Endothelial cell of umbilical vein (primary cell): ENCODE measurements around the gene UBB. TPM values are rescaled to one million over a fixed set of nuclear protein-coding genes. Genes with fewer than 3 reads are reported as not detected.

ENCODE experiments used
- BruUV-seq: library from RNA; stranded (reverse); fragments of 400-500 nt; replicated peaks from 2 replicates; lab custom pipeline; 2021; lab: Mats Ljungman, UMichigan
- CTCF ChIA-PET: fragments of 300-600, 350-600 bp; sonication (Branson Sonifier 250); formaldehyde crosslinking; loops from one replicate; lab custom pipeline; 2021; ENCODE audit warnings: antibody characterized with exemption, inconsistent platforms; lab: Charles Lee
- POLR2A ChIA-PET: fragments of 300-600, 350-600 bp; sonication (Branson Sonifier 250); formaldehyde crosslinking; loops from one replicate; lab custom pipeline; 2021; ENCODE audit warnings: antibody characterized with exemption, inconsistent platforms; lab: Charles Lee
- DNase-seq: peaks from one replicate; pipeline ENCODE4 v3.0.0-alpha.2; 2011; ENCODE audit warnings: low read depth, low spot score
- FAIRE-seq: peaks from 2 replicates; lab custom pipeline; 2011; peaks lifted over from hg19 to GRCh38; lab: Jason Lieb, UNC
- H2AFZ ChIP-seq: 2 replicates; pipeline ENCODE4 v1.6.0; 2012; ENCODE audit warnings: low read depth, low read length, control low read depth, inconsistent platforms
- H3K27ac ChIP-seq: 2 replicates; pipeline ENCODE4 v1.5.1; 2011; ENCODE audit warnings: low read depth, mild to moderate bottlenecking, control low read depth, low read length, moderate library complexity; ENCODE audit not compliant: insufficient read depth
- H3K27me3 ChIP-seq, 2 experiments: 2 replicates each; pipeline versions ENCODE4 v1.6.0 to v1.6.1; 2011; ENCODE audit warnings: low read length in 2 of 2, mixed read lengths in 1 of 2; ENCODE audit not compliant: control insufficient read depth in 2 of 2, insufficient read depth in 2 of 2
- H3K36me3 ChIP-seq, 2 experiments: 2 replicates in 1 of 2; 3 replicates in 1 of 2; pipeline ENCODE4 v1.5.1; 2011; ENCODE audit warnings: low read length in 2 of 2, mild to moderate bottlenecking in 1 of 2, moderate library complexity in 1 of 2; ENCODE audit not compliant: control insufficient read depth in 2 of 2, insufficient read depth in 2 of 2; ENCODE audit errors: extremely low read depth in 1 of 2
- H3K4me1 ChIP-seq: 3 replicates; pipeline ENCODE4 v1.5.1; 2011; ENCODE audit warnings: mild to moderate bottlenecking, low read length; ENCODE audit not compliant: control insufficient read depth, insufficient read depth; ENCODE audit errors: extremely low read depth
- H3K4me2 ChIP-seq: 2 replicates; pipeline ENCODE4 v1.6.1; 2011; ENCODE audit warnings: low read length, control low read depth, mixed read lengths; ENCODE audit not compliant: insufficient read depth
- H3K4me3 ChIP-seq, 3 experiments: fragments of 200-600 bp in 1 of 3; sonication (generic), shearing (Covaris generic) in 1 of 3; replicated peaks in 1 of 3; 2 replicates each; pipeline ENCODE4 v1.5.1; 2011 to 2016; ENCODE audit warnings: control low read depth in 3 of 3, low read length in 3 of 3, mild to moderate bottlenecking in 2 of 3, inconsistent platforms in 1 of 3, low read depth in 1 of 3, moderate library complexity in 1 of 3; ENCODE audit not compliant: insufficient read depth in 1 of 3
- H3K79me2 ChIP-seq: 2 replicates; pipeline ENCODE4 v1.6.0; 2012; ENCODE audit warnings: low read length, inconsistent platforms; ENCODE audit not compliant: control insufficient read depth, insufficient read depth
- H3K9ac ChIP-seq: replicated peaks from 2 replicates; pipeline ENCODE3; 2011; ENCODE audit warnings: low read length, control low read depth; ENCODE audit not compliant: insufficient read depth; ENCODE audit errors: extremely low read depth
- H3K9me1 ChIP-seq: replicated peaks from 3 replicates; pipeline ENCODE4 v1.6.0; 2011; ENCODE audit warnings: mild to moderate bottlenecking, low read length; ENCODE audit not compliant: control insufficient read depth, insufficient read depth; ENCODE audit errors: extremely low read depth
- H3K9me3 ChIP-seq: replicated peaks from 2 replicates; pipeline ENCODE4 v1.5.1; 2012; ENCODE audit warnings: low read length, inconsistent platforms; ENCODE audit not compliant: control insufficient read depth, insufficient read depth
- H4K20me1 ChIP-seq: replicated peaks from 2 replicates; pipeline ENCODE3; 2011; ENCODE audit warnings: mild to moderate bottlenecking, low read length; ENCODE audit not compliant: control insufficient read depth, insufficient read depth; ENCODE audit errors: extremely low read depth
- CTCF ChIP-seq, 2 donors: IDR thresholded peaks; 1 replicate in 1 of 2; 2 replicates in 1 of 2; pipeline ENCODE4 v1.5.1; 2011; ENCODE audit warnings: low read length in 2 of 2, mild to moderate bottlenecking in 2 of 2, moderate library complexity in 2 of 2, control low read depth in 1 of 2, inconsistent platforms in 1 of 2, low read depth in 1 of 2; ENCODE audit not compliant: insufficient read depth in 1 of 2; ENCODE audit errors: extremely low read depth in 1 of 2
- EZH2 ChIP-seq: IDR thresholded peaks from 2 replicates; pipeline ENCODE4 v1.6.1; 2012; ENCODE audit warnings: borderline replicate concordance, low read depth, mild to moderate bottlenecking, moderate library complexity, low read length, inconsistent platforms; ENCODE audit not compliant: severe bottlenecking
- FOS ChIP-seq: IDR thresholded peaks from 2 replicates; pipeline ENCODE4 v1.6.1; 2011; ENCODE audit warnings: mild to moderate bottlenecking, low read length, moderate library complexity, borderline replicate concordance; ENCODE audit not compliant: insufficient read depth
- GATA2 ChIP-seq: IDR thresholded peaks from 2 replicates; pipeline ENCODE4 v1.7.0; 2011; ENCODE audit warnings: low read depth, mild to moderate bottlenecking, moderate library complexity, mixed read lengths, low read length; ENCODE audit not compliant: insufficient read length, insufficient read depth
- JUN ChIP-seq: IDR thresholded peaks from 2 replicates; pipeline ENCODE4 v1.6.1; 2011; ENCODE audit warnings: borderline replicate concordance, low read depth; ENCODE audit not compliant: insufficient read length, insufficient read depth
- MAX ChIP-seq: IDR thresholded peaks from 2 replicates; pipeline ENCODE4 v1.6.1; 2011; ENCODE audit not compliant: insufficient read depth, insufficient read length
- MYC ChIP-seq: IDR thresholded peaks from one replicate; pipeline ENCODE4 v1.6.1; 2011; ENCODE audit warnings: mild to moderate bottlenecking, low read depth, low read length
- POLR2A ChIP-seq: IDR thresholded peaks from 2 replicates; pipeline ENCODE4 v1.6.1; 2012; ENCODE audit warnings: low read depth, mild to moderate bottlenecking, control low read depth, low read length
- POLR2AphosphoS5 ChIP-seq: IDR thresholded peaks from 2 replicates; pipeline ENCODE4 v1.6.1; 2012; ENCODE audit warnings: low read depth, mild to moderate bottlenecking, control low read depth, low read length, moderate library complexity; ENCODE audit not compliant: insufficient read depth
- dilution Hi-C: fragments of 300-500 bp; cut with MboI; formaldehyde crosslinking; loops from one replicate; pipeline ENCODE4 v1.15.0; 2019; ENCODE audit warnings: low sequenced_read_pairs; ENCODE audit not compliant: extremely low pct_ligation_motif_present
- intact Hi-C: fragments of 100-400 bp; cut with micrococcal nuclease; formaldehyde crosslinking; loops from one replicate; pipeline ENCODE4 v1.10.0; 2022
- polyA plus RNA-seq, 4 experiments: library from polyadenylated mRNA; depleted of rRNA in 3 of 4; stranded (reverse) in 3 of 4; unstranded in 1 of 4; fragments of >200 nt; gene quantifications; 2 replicates each; pipeline versions ENCODE4 v1.2.1 to v1.2.3, GENCODE V29; 2011 to 2012; ENCODE audit warnings: missing spikeins in 1 of 4
- total RNA-seq: library from RNA; stranded (reverse); gene quantifications from 2 replicates; pipeline ENCODE4 v1.2.3, GENCODE V29; 2021

Gene UBB
- total and polyA plus RNA-seq, 2 donors (not counting 3 experiments of a cell fraction or from before 2014, with no cell fraction given): 1,294 to 1,683 TPM

GRCh38 chr17:16342979-16343378 lies 37.9 kb upstream of the UBB start:
- no peaks in the 10 kb centered on the region for H3K4me1 ChIP-seq
- intact Hi-C loops: no loop called here

More at GRCh38 chr17:16342979-16343378, 37.9 kb upstream of the UBB start:
- ChIA-PET CTCF (interaction anchor here (0.6 to 4.6 kb wide), 3 partner anchors 9 to 138 kb away, joined by 3 to 20 read pairs (median 4); partner anchors contain the start of gene CENPV), POLR2A (no interaction called here)
- no peak overlapping the region for H3K9ac ChIP-seq
- no peak overlapping the region for H3K4me3 ChIP-seq
- H3K4me2 ChIP-seq: no peak overlapping the region
- no peaks in the 10 kb centered on the region for H3K27me3 ChIP-seq
- no peak for TF ChIP-seq POLR2AphosphoS5
- no peak for TF ChIP-seq MAX
- TF ChIP-seq EZH2: no peak
- no peak for TF ChIP-seq JUN
- no peak for TF ChIP-seq POLR2A
- no peak for TF ChIP-seq MYC
- TF ChIP-seq FOS: no peak
- TF ChIP-seq GATA2: no peak
- no peak for TF ChIP-seq CTCF (IDR thresholded peaks at IDR 0.05; ENCODE audit: extremely low read depth in 1 of 2, insufficient read depth in 1 of 2, low read depth in 1 of 2, low read length in 2 of 2)
- no peaks in the 10 kb centered on the region for H3K9me3 ChIP-seq
- H2AFZ ChIP-seq: no peak overlapping the region
- peak; percentile 58 for DNase-seq
- BruUV-seq: no TSS peak
- H3K79me2 ChIP-seq: no peaks in the 10 kb centered on the region
- H3K27ac ChIP-seq: no peak overlapping the region
- H4K20me1 ChIP-seq: no peaks in the 10 kb centered on the region
- H3K36me3 ChIP-seq: peaks cover 0 to 3% of the 10 kb centered on the region in 2 experiments
- no peaks in the 10 kb centered on the region for H3K9me1 ChIP-seq
- FAIRE-seq: no peak
- dilution Hi-C loops: no loop called here
